ENCODE results near the gene SEC24D. TPM values are rescaled to one million over a fixed set of nuclear protein-coding genes. Genes with fewer than 3 reads are reported as not detected.
"Not testable (repeated sequence)": the region's sequence is repeated elsewhere in the genome, so short reads cannot be mapped to it uniquely, and the experiment has no call there.

Gene SEC24D
- 10 to 100 TPM; 29.8 to 45.1 TPM for total RNA-seq

DNA sequence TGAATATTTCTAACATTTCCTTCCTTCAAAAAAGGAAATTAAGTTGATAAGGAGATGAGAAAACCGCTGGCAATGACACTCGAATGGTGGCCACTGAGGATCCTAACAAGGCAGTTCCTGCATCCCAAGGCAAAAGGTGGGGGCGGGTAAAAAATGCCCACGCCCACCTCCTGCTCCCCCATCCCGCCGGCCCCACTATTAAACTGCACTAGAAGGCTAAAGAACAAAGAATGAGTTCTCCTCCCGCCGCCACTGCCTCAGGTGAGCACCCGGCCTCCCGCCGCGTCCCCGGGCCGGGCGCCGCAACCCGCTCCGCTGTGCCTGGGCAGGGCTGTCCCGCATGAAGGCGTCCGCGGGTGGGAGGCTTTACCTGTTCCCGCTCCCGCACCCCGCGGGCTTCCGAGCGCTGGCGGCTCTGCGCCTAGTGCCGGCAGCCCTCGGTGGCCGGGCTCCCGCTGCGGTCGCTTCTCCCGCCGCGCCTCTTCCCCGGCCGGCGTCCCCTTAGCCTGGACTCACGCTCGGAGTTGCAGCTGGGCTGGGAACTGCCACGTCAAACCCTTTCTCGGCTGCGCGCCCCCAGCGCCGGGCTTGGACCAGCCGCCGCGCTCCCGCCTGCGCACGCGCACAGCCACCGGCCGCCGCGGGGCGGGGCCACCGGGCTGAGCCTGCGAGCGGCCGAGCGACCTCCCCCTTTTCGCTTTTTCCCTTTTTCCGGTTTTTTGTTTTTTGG is at the start of gene SEC24D:
TSS of gene SEC24D (minus strand) at position 556 of the 730 bp plus-strand sequence. CDS start 2,430 bp downstream, outside the sequence.
- Mint-ChIP-seq H3K36me3 (ENCODE audit: low read depth) (peaks cover 49% of the 10 kb centered on the region), H3K4me3 (peak within 1 kb of the TSS; percentile 94), H3K9me3 (no peaks in the 10 kb centered on the region), H3K27me3 (no peaks in the 10 kb centered on the region), H3K27ac (peak within 1 kb of the TSS; percentile 97), H3K4me1 (peaks cover 11% of the 10 kb centered on the region)
- peak; percentile 86 for ATAC-seq (replicated peaks)

- Mint-ChIP-seq H3K4me3 (no peak overlapping the region), H3K9me3 (no peaks in the 10 kb centered on the region), H3K36me3 (ENCODE audit: low read depth) (no peaks in the 10 kb centered on the region), H3K4me1 (peaks cover 8% of the 10 kb centered on the region), H3K27ac (no peak overlapping the region), H3K27me3 (peaks cover 6% of the 10 kb centered on the region)
- no peak for ATAC-seq (replicated peaks)
Measured at GRCh38 chr4:118884716-118885115, 48.8 kb upstream of the SEC24D start.

- Mint-ChIP-seq H3K4me1 (peaks cover 8% of the 10 kb centered on the region), H3K4me3 (no peak overlapping the region), H3K9me3 (no peaks in the 10 kb centered on the region), H3K27ac (no peak overlapping the region), H3K36me3 (ENCODE audit: low read depth) (no peaks in the 10 kb centered on the region), H3K27me3 (peaks cover 6% of the 10 kb centered on the region)
- no peak for ATAC-seq (replicated peaks)
Measured at GRCh38 chr4:118883861-118884260, 47.9 kb upstream of the SEC24D start.

DNA sequence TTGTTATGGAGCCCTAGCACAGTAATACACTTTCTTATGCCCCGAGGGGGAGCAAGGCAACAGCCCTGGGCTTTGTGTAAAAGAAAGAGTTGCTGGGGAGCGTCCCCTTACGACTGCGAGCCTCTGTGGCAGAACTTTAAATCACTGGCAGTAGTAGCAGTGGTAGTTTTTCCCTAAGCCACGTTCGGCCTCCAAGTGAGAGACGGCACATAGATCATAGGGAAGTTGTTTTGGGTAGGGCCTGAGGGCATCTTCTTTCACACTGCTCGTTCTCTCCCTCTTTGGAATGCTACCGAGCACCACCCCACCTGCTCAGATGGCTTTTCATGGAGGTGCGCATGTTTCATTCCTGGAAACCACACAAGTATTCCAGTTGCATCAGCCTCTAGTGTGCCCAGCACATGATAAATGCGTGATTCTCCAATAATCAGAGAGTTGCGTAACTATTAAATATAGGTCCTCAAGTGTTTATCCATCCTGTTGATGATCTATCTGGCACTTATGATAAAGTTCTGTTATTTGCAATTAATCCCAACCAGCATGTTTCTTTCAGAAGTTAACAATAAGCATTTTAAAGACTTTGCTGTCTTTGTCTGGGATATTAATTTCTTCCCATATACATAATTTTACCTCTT is 45.7 kb upstream of the SEC24D start:
- no peak overlapping the region for H3K4me3 Mint-ChIP-seq
- no peak overlapping the region for H3K27ac Mint-ChIP-seq
- H3K36me3 Mint-ChIP-seq (ENCODE audit: low read depth), result no peaks in the 10 kb centered on the region

DNA sequence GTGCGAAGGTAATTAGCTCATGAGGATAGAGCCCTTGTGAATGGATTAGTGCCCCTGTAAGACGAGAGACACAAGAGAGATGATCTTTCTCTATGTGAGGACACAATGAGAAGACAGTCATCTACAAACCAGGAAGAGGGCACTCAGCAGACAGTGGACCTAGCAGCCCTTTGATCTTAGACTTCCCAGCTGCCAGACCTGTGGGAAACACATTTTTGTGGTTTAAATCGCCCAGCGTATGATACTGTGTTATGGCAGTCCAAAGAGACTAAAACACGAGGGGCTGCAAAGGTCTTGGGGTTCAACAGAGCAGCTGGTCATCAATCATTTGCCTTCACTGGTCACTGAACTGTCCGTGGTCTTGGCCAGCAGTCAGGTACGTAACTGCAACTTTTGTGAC is 43.5 kb upstream of the SEC24D start:
- Mint-ChIP-seq H3K27ac (no peak overlapping the region), H3K4me1 (no peaks in the 10 kb centered on the region), H3K4me3 (no peak overlapping the region), H3K36me3 (ENCODE audit: low read depth) (no peaks in the 10 kb centered on the region), H3K27me3 (no peaks in the 10 kb centered on the region), H3K9me3 (peaks cover 3% of the 10 kb centered on the region)
- ATAC-seq (replicated peaks), result no peak

More for the DNA sequence above, 45.7 kb upstream of the SEC24D start:
- ATAC-seq (replicated peaks), result no peak
- H3K27me3 Mint-ChIP-seq, result no peaks in the 10 kb centered on the region
- peaks cover 3% of the 10 kb centered on the region for H3K9me3 Mint-ChIP-seq
- no peaks in the 10 kb centered on the region for H3K4me1 Mint-ChIP-seq

- ATAC-seq (replicated peaks); H3K27me3 Mint-ChIP-seq; H3K36me3 Mint-ChIP-seq (ENCODE audit: low read depth); H3K27ac Mint-ChIP-seq; H3K9me3 Mint-ChIP-seq; H3K4me1 Mint-ChIP-seq; H3K4me3 Mint-ChIP-seq: not testable (repeated sequence)
Measured at GRCh38 chr4:118878507-118878906, 42.6 kb upstream of the SEC24D start.

GRCh38 chr4:118877797-118878196 is 41.9 kb upstream of the SEC24D start:
- no peaks in the 10 kb centered on the region for H3K36me3 Mint-ChIP-seq (ENCODE audit: low read depth)
- no peak for ATAC-seq (replicated peaks)
- H3K4me1 Mint-ChIP-seq, result no peaks in the 10 kb centered on the region
- H3K4me3 Mint-ChIP-seq, result no peak overlapping the region
- H3K9me3 Mint-ChIP-seq, result peaks cover 3% of the 10 kb centered on the region
- no peak overlapping the region for H3K27ac Mint-ChIP-seq
- no peaks in the 10 kb centered on the region for H3K27me3 Mint-ChIP-seq

- no peak overlapping the region for H3K4me3 Mint-ChIP-seq
- no peaks in the 10 kb centered on the region for H3K4me1 Mint-ChIP-seq
- H3K27ac Mint-ChIP-seq, result no peak overlapping the region
- H3K36me3 Mint-ChIP-seq (ENCODE audit: low read depth), result no peaks in the 10 kb centered on the region
- H3K9me3 Mint-ChIP-seq, result no peaks in the 10 kb centered on the region
- no peak for ATAC-seq (replicated peaks)
- no peaks in the 10 kb centered on the region for H3K27me3 Mint-ChIP-seq
Measured at GRCh38 chr4:118872181-118872580, 36.3 kb upstream of the SEC24D start.

DNA sequence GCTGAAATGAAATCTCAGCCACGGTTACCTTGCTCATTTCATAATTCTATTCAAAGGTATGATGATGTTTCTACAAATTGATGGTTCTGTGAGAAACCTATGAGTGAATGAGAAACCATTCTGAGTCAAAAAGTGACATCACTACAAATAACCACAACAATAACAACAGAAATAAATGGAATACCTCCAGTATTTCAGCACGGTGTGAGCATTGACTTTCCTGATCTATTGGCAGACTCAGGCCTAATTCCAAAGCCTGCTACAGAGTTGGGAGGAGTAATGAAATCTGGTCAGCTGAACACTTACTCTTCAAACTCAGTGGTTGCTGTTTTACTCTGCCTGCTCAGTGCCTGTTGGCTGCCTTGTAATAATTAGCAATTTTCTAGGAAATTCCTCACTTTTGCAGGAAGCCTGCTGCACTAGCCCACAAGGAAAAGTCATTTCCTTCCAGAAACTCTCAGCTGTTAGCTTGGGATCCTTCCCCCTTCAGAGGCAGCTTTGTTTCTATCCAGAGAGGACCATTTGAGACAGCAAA is 33.9 kb upstream of the SEC24D start:
- no peaks in the 10 kb centered on the region for H3K27me3 Mint-ChIP-seq
- H3K4me1 Mint-ChIP-seq, result peaks cover 4% of the 10 kb centered on the region
- H3K4me3 Mint-ChIP-seq, result no peak overlapping the region
- H3K27ac Mint-ChIP-seq, result no peak overlapping the region
- H3K36me3 Mint-ChIP-seq (ENCODE audit: low read depth), result no peaks in the 10 kb centered on the region
- ATAC-seq (replicated peaks), result peak; percentile 35
- H3K9me3 Mint-ChIP-seq, result no peaks in the 10 kb centered on the region

- no peak for ATAC-seq (replicated peaks)
- Mint-ChIP-seq H3K27ac (no peak overlapping the region), H3K27me3 (no peaks in the 10 kb centered on the region), H3K4me3 (no peak overlapping the region), H3K9me3 (no peaks in the 10 kb centered on the region), H3K4me1 (peaks cover 4% of the 10 kb centered on the region), H3K36me3 (ENCODE audit: low read depth) (no peaks in the 10 kb centered on the region)
Measured at GRCh38 chr4:118867311-118868067, 31.6 kb upstream of the SEC24D start.

- H3K27ac Mint-ChIP-seq, result no peak overlapping the region
- H3K4me1 Mint-ChIP-seq, result peaks cover 4% of the 10 kb centered on the region
- ATAC-seq (replicated peaks), result no peak
- no peaks in the 10 kb centered on the region for H3K36me3 Mint-ChIP-seq (ENCODE audit: low read depth)
- no peak overlapping the region for H3K4me3 Mint-ChIP-seq
- H3K9me3 Mint-ChIP-seq, result no peaks in the 10 kb centered on the region
- H3K27me3 Mint-ChIP-seq, result no peaks in the 10 kb centered on the region
Measured at GRCh38 chr4:118866442-118866841, 30.5 kb upstream of the SEC24D start.

- no peaks in the 10 kb centered on the region for H3K36me3 Mint-ChIP-seq (ENCODE audit: low read depth)
- no peaks in the 10 kb centered on the region for H3K9me3 Mint-ChIP-seq
- peak; percentile 57 for ATAC-seq (replicated peaks)
- H3K4me1 Mint-ChIP-seq, result peaks cover 4% of the 10 kb centered on the region
- no peaks in the 10 kb centered on the region for H3K27me3 Mint-ChIP-seq
- no peak overlapping the region for H3K4me3 Mint-ChIP-seq
- no peak overlapping the region for H3K27ac Mint-ChIP-seq
Measured at GRCh38 chr4:118865091-118865708, 29.3 kb upstream of the SEC24D start.

DNA sequence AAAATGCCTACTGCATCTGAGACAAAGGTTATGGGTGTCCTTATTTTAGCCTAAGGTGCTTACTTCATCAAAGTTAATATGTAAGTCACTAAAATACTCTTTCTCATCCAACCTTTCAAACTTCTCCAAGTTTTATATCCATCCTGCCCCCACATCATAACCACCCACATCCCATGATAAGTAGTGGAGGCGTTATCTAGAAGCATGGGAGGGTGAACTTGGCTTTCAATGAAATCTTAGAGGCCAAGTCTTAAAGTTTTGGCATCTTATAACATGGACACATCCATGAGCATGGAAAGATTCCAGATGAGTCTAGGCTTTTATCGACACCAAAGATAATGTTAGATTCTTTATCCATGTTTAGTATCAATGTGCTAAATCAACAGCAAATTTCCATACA is 22.9 kb upstream of the SEC24D start:
- Mint-ChIP-seq H3K27ac (no peak overlapping the region), H3K27me3 (no peaks in the 10 kb centered on the region), H3K4me3 (no peak overlapping the region), H3K36me3 (ENCODE audit: low read depth) (no peaks in the 10 kb centered on the region), H3K9me3 (no peaks in the 10 kb centered on the region), H3K4me1 (no peaks in the 10 kb centered on the region)
- no peak for ATAC-seq (replicated peaks)

DNA sequence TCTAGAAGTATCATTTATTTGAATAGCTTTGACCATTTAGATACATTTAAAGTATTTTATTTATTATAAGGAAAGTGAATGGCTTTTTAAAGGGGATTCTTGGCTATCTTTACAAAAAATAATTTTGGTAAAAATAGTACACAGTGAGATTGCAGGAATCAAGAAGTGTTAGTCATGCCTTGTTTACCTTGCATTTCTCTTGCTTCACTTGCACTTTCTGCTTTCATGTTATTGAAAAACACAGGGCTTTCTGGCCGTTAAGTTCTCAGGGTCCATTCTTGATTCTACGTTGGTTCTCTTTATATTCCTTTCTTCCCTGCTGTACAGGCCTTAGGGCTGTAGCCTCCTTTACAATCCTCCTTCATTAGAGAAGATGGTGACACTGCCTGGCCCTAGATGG is 21.8 kb upstream of the SEC24D start:
- Mint-ChIP-seq H3K4me3 (no peak overlapping the region), H3K36me3 (ENCODE audit: low read depth) (no peaks in the 10 kb centered on the region), H3K9me3 (no peaks in the 10 kb centered on the region), H3K27ac (no peak overlapping the region), H3K27me3 (no peaks in the 10 kb centered on the region), H3K4me1 (no peaks in the 10 kb centered on the region)
- ATAC-seq (replicated peaks), result no peak

All from activated T-helper 17 cell treated with anti-CD3 and anti-CD28 coated beads, Interleukin-2, amount 50 U/mL, for 72 hours (primary cell).